IMR-90 (cell line): ENCODE results near the gene MYL12B. TPM values are rescaled to one million over a fixed set of nuclear protein-coding genes. Genes with fewer than 3 reads are reported as not detected.

ENCODE experiments used
- ATAC-seq: fragments of 200-7000 bp; cut with Tn5 transposase; 2 replicates; pipeline ENCODE4 v1.9.1; 2020; ENCODE audit warnings: low read depth, mild to moderate bottlenecking, moderate library complexity
- BruUV-seq: library from RNA; stranded (reverse); fragments of 400-500 nt; replicated peaks from 2 replicates; lab custom pipeline; 2021; lab: Mats Ljungman, UMichigan
- CTCF ChIA-PET: fragments of 300-600 bp; formaldehyde crosslinking; extraction: SDS; loops from one replicate; lab custom pipeline; 2021; ENCODE audit warnings: antibody characterized with exemption; lab: Yijun Ruan, JAX
- POLR2A ChIA-PET: fragments of 300-600 bp; sonication (Branson Sonifier 250); formaldehyde crosslinking; loops from one replicate; lab custom pipeline; 2022; ENCODE audit warnings: antibody characterized with exemption; ENCODE audit not compliant: unreplicated experiment; lab: Charles Lee
- DNase-seq: peaks from one replicate; pipeline ENCODE4 v3.0.0; 2013
- H2AFZ ChIP-seq: replicated peaks from 2 replicates; pipeline ENCODE3; 2013; ENCODE audit warnings: low read length, mild to moderate bottlenecking; ENCODE audit not compliant: poor library complexity
- H2AK5ac ChIP-seq: 2 replicates; pipeline ENCODE4 v1.6.1; 2013; ENCODE audit warnings: low read depth, low read length, inconsistent platforms
- H2AK9ac ChIP-seq: replicated peaks from 2 replicates; pipeline ENCODE3; 2013; ENCODE audit warnings: mild to moderate bottlenecking, low read depth, low read length, moderate library complexity; ENCODE audit not compliant: poor library complexity
- H2BK120ac ChIP-seq: 2 replicates; pipeline ENCODE4 v1.6.1; 2013; ENCODE audit warnings: low read depth, low read length, inconsistent platforms
- H2BK15ac ChIP-seq: 3 replicates; pipeline ENCODE4 v1.6.1; 2013; ENCODE audit warnings: low read depth, low read length, inconsistent platforms
- H2BK20ac ChIP-seq: 2 replicates; pipeline ENCODE4 v1.6.1; 2013; ENCODE audit warnings: low read depth, mild to moderate bottlenecking, inconsistent platforms, low read length, moderate library complexity
- H2BK5ac ChIP-seq: 2 replicates; pipeline ENCODE4 v1.6.1; 2013; ENCODE audit warnings: mild to moderate bottlenecking, low read depth, low read length, inconsistent platforms; ENCODE audit not compliant: poor library complexity, severe bottlenecking
- H3K14ac ChIP-seq: replicated peaks from 2 replicates; pipeline ENCODE4 v1.6.1; 2013; ENCODE audit warnings: low read depth, low read length, inconsistent platforms
- H3K18ac ChIP-seq: 2 replicates; pipeline ENCODE4 v1.6.1; 2013; ENCODE audit warnings: low read depth, low read length, control low read depth
- H3K23ac ChIP-seq: 2 replicates; pipeline ENCODE4 v1.6.1; 2013; ENCODE audit warnings: low read depth, low read length, inconsistent platforms
- H3K27ac ChIP-seq: 2 replicates; pipeline ENCODE4 v1.5.1; 2013; ENCODE audit warnings: mild to moderate bottlenecking, control low read depth, low read length; ENCODE audit not compliant: insufficient read depth
- H3K27me3 ChIP-seq: 2 replicates; pipeline ENCODE4 v1.6.1; 2013; ENCODE audit warnings: low read length; ENCODE audit not compliant: control insufficient read depth, insufficient read depth
- H3K36me3 ChIP-seq: 2 replicates; pipeline ENCODE4 v1.6.1; 2013; ENCODE audit warnings: low read length, mixed read lengths; ENCODE audit not compliant: control insufficient read depth, insufficient read depth
- H3K4ac ChIP-seq: 2 replicates; pipeline ENCODE4 v1.6.1; 2013; ENCODE audit warnings: low read depth, low read length, inconsistent platforms
- H3K4me1 ChIP-seq: 2 replicates; pipeline ENCODE4 v1.6.1; 2013; ENCODE audit warnings: low read length, mixed read lengths; ENCODE audit not compliant: control insufficient read depth, insufficient read depth
- H3K4me2 ChIP-seq: 2 replicates; pipeline ENCODE4 v1.6.1; 2013; ENCODE audit warnings: low read depth, mild to moderate bottlenecking, control low read depth, low read length, moderate library complexity
- H3K4me3 ChIP-seq: 2 replicates; pipeline ENCODE4 v1.5.1; 2013; ENCODE audit warnings: low read depth, mild to moderate bottlenecking, control low read depth, low read length, moderate library complexity; ENCODE audit not compliant: insufficient read depth
- H3K56ac ChIP-seq: 2 replicates; pipeline ENCODE4 v1.6.1; 2013; ENCODE audit warnings: low read length, inconsistent platforms; ENCODE audit not compliant: insufficient read depth; ENCODE audit errors: extremely low read depth
- H3K79me1 ChIP-seq, 2 experiments: 2 replicates each; pipeline ENCODE4 v1.6.1; 2013; ENCODE audit warnings: low read length in 2 of 2, inconsistent platforms in 1 of 2, low read depth in 1 of 2
- H3K9ac ChIP-seq: 2 replicates; pipeline ENCODE4 v1.6.1; 2013; ENCODE audit warnings: low read depth, low read length, control low read depth
- H3K9me1 ChIP-seq: 2 replicates; pipeline ENCODE4 v1.6.1; 2013; ENCODE audit warnings: low read length, inconsistent platforms; ENCODE audit not compliant: insufficient read depth
- H3K9me3 ChIP-seq: 2 replicates; pipeline ENCODE4 v1.6.1; 2013; ENCODE audit warnings: low read length; ENCODE audit not compliant: control insufficient read depth, insufficient read depth
- H4K20me1 ChIP-seq: 2 replicates; pipeline ENCODE4 v1.6.1; 2013; ENCODE audit warnings: low read length, inconsistent platforms; ENCODE audit not compliant: insufficient read depth
- H4K5ac ChIP-seq: 2 replicates; pipeline ENCODE4 v1.6.1; 2013; ENCODE audit warnings: mild to moderate bottlenecking, low read depth, low read length, control low read depth
- H4K8ac ChIP-seq, 2 experiments: 2 replicates each; pipeline ENCODE4 v1.6.1; 2013; ENCODE audit warnings: low read depth in 2 of 2, low read length in 2 of 2, control low read depth in 1 of 2, inconsistent platforms in 1 of 2
- H4K91ac ChIP-seq: 2 replicates; pipeline ENCODE4 v1.6.1; 2013; ENCODE audit warnings: low read depth, low read length, inconsistent platforms; ENCODE audit not compliant: insufficient read depth
- MAFK ChIP-seq: IDR thresholded peaks from 2 replicates; pipeline ENCODE4 v1.6.1; 2012; ENCODE audit warnings: low read depth, low read length, improper control_type of control experiment
- MXI1 ChIP-seq: IDR thresholded peaks from 2 replicates; pipeline ENCODE4 v1.6.1; 2012; ENCODE audit warnings: low read depth, mild to moderate bottlenecking, low read length, moderate library complexity, borderline replicate concordance
- RCOR1 ChIP-seq: IDR thresholded peaks from 2 replicates; pipeline ENCODE4 v1.6.1; 2012; ENCODE audit warnings: mild to moderate bottlenecking, low read length, improper control_type of control experiment; ENCODE audit not compliant: insufficient replicate concordance
- SMC3 ChIP-seq: fragments of 150-350 bp; IDR thresholded peaks from 2 replicates; pipeline ENCODE4 v1.6.1; 2016; ENCODE audit warnings: low read depth, mild to moderate bottlenecking, antibody characterized with exemption, low read length, moderate library complexity
- WGBS, 2 experiments: methylation state at CpG; one replicate each; pipeline versions ENCODE4 v1.1.5 to v1.1.7; 2013; ENCODE audit warnings: missing lambda C conversion rate in 2 of 2; ENCODE audit not compliant: insufficient read length in 1 of 2; ENCODE audit errors: extremely low coverage in 2 of 2; 5-methylcytosine and 5-hydroxymethylcytosine counted together
- dilution Hi-C: fragments of 300-500 bp; cut with HindIII; formaldehyde crosslinking; loops from one replicate; pipeline ENCODE4 v1.14.3; 2018; ENCODE audit warnings: low sequenced_read_pairs; ENCODE audit not compliant: unreplicated experiment
- in situ Hi-C: fragments of 300-500 bp; cut with MboI; formaldehyde crosslinking; loops from 3 replicates; pipeline ENCODE4 v1.14.3; 2019; ENCODE audit warnings: low sequenced_read_pairs, inconsistent platforms, mixed read lengths
- intact Hi-C: fragments of 100-400 bp; cut with micrococcal nuclease; formaldehyde crosslinking; loops from 2 replicates; pipeline ENCODE4 v1.10.0; 2022
- polyA plus RNA-seq, 3 experiments: library from polyadenylated mRNA; depleted of rRNA; stranded (reverse); fragments of >200 nt; gene quantifications; 2 replicates each; pipeline ENCODE4 v1.2.3, GENCODE V29; 2012; ENCODE audit warnings: low replicate concordance in 1 of 3
- total RNA-seq: library from RNA; depleted of rRNA; stranded (reverse); fragments of >200 nt; gene quantifications from 2 replicates; pipeline ENCODE4 v1.2.3, GENCODE V29; 2012

Gene MYL12B
- total and polyA plus RNA-seq, 2 of the 4 experiments (the other 2 are of a cell fraction) = 692 to 816 TPM

DNA sequence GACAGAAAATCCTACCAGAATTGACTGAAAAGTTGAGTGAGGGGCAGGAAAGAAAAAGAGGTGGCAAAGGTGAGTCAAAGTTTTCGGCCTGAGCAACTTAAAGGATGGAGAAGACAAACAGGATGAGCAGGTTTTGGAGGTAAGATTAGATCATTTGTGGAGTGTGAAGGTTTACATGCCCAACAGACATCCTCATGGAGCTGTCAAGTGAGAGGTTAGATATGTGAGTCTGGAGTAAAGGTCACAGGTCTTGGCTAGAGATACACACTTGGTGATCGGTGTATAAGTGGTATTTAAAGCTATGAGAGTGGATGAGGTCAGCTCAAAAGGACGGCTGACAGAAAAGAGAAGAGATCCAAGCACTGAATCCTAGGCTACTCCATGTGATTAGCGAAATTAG lies 25.5 kb upstream of the MYL12B start:
- no peak overlapping the region for H3K18ac ChIP-seq
- H3K4me1 ChIP-seq = no peaks in the 10 kb centered on the region
- H3K23ac ChIP-seq = no peak overlapping the region
- H3K4me3 ChIP-seq = no peak overlapping the region
- WGBS, 2 experiments = 47% methylated on average over 4 of the region's 4 CpGs; no CpG with 5 or more reads in 1 of the 2 experiments
- no peak for TF ChIP-seq SMC3
- TF ChIP-seq MAFK = no peak
- no peak for TF ChIP-seq MXI1
- TF ChIP-seq RCOR1 = no peak
- H2AK5ac ChIP-seq = no peak overlapping the region
- dilution Hi-C loops (no loop called here), intact Hi-C loops (no loop called here), in situ Hi-C loops (no loop called here)
- H2BK120ac ChIP-seq = no peak overlapping the region
- ChIA-PET CTCF (no interaction called here), POLR2A (no interaction called here)
- DNase-seq = no peak
- H4K91ac ChIP-seq = no peak overlapping the region
- H3K27me3 ChIP-seq = no peaks in the 10 kb centered on the region; the same call in 1 of the 2 replicates
- H3K14ac ChIP-seq = no peak overlapping the region
- H3K27ac ChIP-seq = no peak overlapping the region
- no peak overlapping the region for H4K8ac ChIP-seq
- H3K4me2 ChIP-seq = no peak overlapping the region
- ATAC-seq = no peak
- no peak overlapping the region for H3K9ac ChIP-seq
- H4K5ac ChIP-seq = no peak overlapping the region
- H3K9me1 ChIP-seq = no peaks in the 10 kb centered on the region
- no peak overlapping the region for H2BK5ac ChIP-seq
- H2AFZ ChIP-seq = no peak overlapping the region
- H3K4ac ChIP-seq = no peak overlapping the region
- no TSS peak for BruUV-seq
- no peaks in the 10 kb centered on the region for H4K20me1 ChIP-seq
- H3K79me1 ChIP-seq = no peaks in the 10 kb centered on the region
- H3K56ac ChIP-seq = no peak overlapping the region
- H2BK15ac ChIP-seq = no peak overlapping the region
- H2BK20ac ChIP-seq = no peak overlapping the region
- no peaks in the 10 kb centered on the region for H3K9me3 ChIP-seq
- H2AK9ac ChIP-seq = no peak overlapping the region
- H3K36me3 ChIP-seq = no peaks in the 10 kb centered on the region
